Brain microvascular endothelial cell (primary cell): ENCODE measurements around the gene CHID1.

Experiments used
- DNase-seq: peaks from one replicate; pipeline ENCODE4 v3.0.0-alpha.2; 2020
- H3K27ac ChIP-seq: fragments of 250-450 bp; sonication (Bioruptor Pico); 2 replicates; pipeline ENCODE4 v1.5.1; 2020; ENCODE audit warnings: mild to moderate bottlenecking, moderate library complexity
- H3K27me3 ChIP-seq: fragments of 250-450 bp; sonication (Bioruptor Pico); replicated peaks from 2 replicates; pipeline ENCODE4 v1.5.1; 2020; ENCODE audit warnings: mild to moderate bottlenecking
- H3K36me3 ChIP-seq: fragments of 250-450 bp; sonication (Bioruptor Pico); replicated peaks from 2 replicates; pipeline ENCODE4 v1.5.1; 2020; ENCODE audit warnings: mild to moderate bottlenecking
- H3K4me3 ChIP-seq: 2 replicates; pipeline ENCODE4 v1.5.1; 2011; ENCODE audit warnings: low read depth, mild to moderate bottlenecking, control low read depth, low read length, moderate library complexity
- in situ Hi-C: cut with HindIII; loops from 2 replicates; pipeline ENCODE4 v1.10.0; 2017; ENCODE audit warnings: low sequenced_read_pairs, low pct_ligation_motif_present
- TF ChIP-seq, protein P1 (sequence below): IDR thresholded peaks from 2 replicates; pipeline ENCODE4 v1.5.1; 2011; ENCODE audit warnings: low read depth, mild to moderate bottlenecking, moderate library complexity, low read length, control low read depth, inconsistent platforms; ENCODE audit errors: missing control alignments

CHID1 gene

DNA sequence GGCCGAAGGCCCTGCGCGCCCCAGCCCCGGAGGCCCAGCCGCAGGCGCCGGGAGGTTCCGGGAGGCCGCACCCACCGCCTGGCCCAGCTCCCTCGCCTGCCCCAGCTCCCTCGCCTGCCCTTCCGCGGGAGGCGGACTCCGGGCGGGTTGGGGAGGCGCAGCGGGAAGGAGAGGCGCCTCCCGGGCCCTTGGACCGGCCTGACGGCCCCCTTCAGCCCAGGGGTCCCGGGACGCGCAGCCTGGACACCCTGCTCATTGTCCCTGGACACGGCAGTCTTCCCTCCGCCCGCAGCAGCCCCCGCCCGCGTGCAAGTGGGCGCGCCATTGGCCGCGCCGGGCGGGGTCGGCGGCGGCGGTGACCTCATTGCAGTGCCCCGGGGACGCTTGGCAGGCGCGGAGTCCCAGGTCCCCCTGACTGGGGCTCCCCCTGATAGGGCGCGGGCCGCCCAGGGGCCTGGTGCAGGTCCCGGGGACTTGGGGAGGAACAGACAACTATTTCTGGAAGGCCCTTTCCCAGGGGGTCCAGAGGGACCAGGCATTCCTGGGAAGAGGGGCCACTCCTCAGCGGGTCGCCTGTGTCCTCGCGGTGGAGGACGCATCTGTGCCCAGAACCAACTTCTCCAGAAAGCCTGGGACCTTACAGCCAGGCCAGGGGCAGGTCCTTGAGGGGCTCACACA lies 77.4 kb downstream of the CHID1 start:
- Histone ChIP-seq H3K4me3 (peak overlapping the region; percentile 73), H3K27ac (peak overlapping the region; percentile 73), H3K36me3 (peaks cover 20% of the 10 kb centered on the region), H3K27me3 (no peaks in the 10 kb centered on the region)
- no peak for DNase-seq
- in situ Hi-C loops, result no loop called here
- TF ChIP-seq, protein P1, sequence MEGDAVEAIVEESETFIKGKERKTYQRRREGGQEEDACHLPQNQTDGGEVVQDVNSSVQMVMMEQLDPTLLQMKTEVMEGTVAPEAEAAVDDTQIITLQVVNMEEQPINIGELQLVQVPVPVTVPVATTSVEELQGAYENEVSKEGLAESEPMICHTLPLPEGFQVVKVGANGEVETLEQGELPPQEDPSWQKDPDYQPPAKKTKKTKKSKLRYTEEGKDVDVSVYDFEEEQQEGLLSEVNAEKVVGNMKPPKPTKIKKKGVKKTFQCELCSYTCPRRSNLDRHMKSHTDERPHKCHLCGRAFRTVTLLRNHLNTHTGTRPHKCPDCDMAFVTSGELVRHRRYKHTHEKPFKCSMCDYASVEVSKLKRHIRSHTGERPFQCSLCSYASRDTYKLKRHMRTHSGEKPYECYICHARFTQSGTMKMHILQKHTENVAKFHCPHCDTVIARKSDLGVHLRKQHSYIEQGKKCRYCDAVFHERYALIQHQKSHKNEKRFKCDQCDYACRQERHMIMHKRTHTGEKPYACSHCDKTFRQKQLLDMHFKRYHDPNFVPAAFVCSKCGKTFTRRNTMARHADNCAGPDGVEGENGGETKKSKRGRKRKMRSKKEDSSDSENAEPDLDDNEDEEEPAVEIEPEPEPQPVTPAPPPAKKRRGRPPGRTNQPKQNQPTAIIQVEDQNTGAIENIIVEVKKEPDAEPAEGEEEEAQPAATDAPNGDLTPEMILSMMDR, result no peak

DNA sequence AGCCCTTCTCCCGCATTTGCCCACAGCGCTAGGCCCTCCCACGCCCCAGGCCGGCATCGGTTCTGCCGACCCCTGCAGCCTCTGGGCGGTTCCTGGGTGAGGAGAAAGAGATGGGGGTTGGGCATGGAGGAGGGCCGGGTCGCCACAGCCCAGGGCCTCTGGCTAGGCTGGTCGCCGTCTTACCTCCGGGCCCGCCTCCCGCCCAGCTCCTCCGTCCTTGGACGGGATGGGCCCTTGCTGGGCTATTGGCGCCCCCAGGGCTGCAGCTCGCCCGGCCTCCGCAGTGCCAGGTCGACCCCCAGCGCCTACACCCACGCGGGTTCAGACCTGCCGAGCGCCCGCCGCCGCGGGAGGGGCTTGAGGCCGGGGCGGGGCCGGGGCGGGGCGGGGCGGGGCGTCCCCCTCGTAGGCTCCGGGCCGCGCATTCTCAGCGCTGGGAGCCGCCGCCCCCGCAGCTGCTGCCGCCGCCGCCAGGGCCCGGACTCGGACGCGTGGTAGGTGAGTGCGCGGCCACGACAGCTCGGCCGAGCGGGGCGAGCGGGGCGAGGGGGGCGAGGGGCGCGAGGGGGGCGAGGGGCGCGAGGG lies 78.0 kb downstream of the CHID1 start, which contains the start of gene CD151:
TSS of gene CD151 (plus strand) at position 424 of the 585 bp plus-strand sequence. CDS start 3,118 bp downstream, outside the sequence.
- Histone ChIP-seq H3K36me3 (peaks cover 15% of the 10 kb centered on the region), H3K27ac (peak within 1 kb of the TSS; percentile 73), H3K4me3 (peak within 1 kb of the TSS; percentile 73), H3K27me3 (no peaks in the 10 kb centered on the region)
- in situ Hi-C loops, result no loop called here
- no peak for DNase-seq
- TF ChIP-seq, protein P1, result no peak

DNA sequence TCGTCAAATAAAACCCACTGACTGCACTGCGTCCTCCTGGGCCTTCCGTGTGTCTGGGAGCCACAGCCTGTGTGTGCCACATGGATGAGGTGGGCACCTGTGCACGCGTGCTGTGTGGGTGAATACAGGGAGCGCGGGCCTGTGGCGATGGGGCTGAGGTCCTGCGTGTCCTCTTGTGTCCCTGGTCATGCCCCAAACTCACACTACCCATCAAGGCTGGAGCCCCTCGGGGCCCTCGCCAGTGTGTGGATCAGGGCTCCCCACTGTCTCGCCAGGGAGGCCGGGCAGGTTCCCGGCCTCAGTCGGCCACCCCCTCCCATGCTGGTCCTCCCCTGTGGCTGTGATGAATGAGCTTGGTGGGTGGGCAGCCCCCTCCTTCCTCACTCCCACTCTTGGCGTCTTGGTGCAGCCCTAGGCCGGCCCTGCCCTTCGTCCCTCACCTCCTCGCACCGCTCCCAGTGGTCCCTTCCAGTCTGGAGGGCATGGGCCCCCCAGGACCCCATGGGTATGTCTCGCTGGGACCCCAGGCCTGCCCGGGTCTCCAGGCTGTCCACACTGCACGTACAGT lies 78.6 kb downstream of the CHID1 start:
- in situ Hi-C loops, result no loop called here
- Histone ChIP-seq H3K36me3 (peaks cover 10% of the 10 kb centered on the region), H3K4me3 (peak overlapping the region; percentile 48), H3K27me3 (no peaks in the 10 kb centered on the region), H3K27ac (no peak overlapping the region)
- TF ChIP-seq, protein P1, result no peak
- no peak for DNase-seq

DNA sequence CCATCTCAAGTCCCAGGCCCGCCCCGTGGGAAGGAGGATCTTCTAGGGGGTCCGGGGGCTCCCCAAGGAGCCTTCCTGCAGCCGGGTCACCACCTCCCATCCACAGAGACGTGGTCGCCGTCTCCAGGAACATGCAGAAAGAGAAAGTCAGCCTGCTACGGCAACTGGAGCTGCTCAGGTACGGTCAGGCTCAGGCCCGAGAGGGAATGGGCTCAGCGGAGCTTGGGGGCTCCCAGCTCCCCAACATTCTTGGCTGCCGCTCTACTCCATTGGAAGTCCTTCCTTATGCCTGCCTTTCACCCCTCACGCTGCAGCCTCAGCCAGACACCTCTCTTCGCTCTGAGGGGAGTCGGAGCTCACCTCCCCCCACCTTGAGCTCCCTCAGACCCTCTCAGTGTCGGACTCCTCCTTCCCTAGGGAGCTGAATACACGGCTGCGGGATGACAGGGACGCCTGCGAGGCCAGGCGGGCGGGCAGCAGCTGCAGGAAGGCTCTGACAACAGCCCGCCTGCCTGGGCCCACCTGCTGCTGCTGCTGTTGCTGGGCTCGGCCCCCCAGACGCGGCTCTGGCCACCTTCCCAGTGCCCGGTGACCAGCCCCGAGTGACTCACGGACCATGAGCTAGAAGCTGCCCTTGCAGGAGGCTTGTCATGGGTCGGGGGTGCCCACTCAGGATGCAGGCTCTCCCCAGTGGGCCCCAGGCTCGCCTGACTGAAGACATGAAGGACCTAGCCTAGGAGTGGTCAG lies 79.3 kb downstream of the CHID1 start:
- in situ Hi-C loops, result no loop called here
- H3K27me3 ChIP-seq, result no peaks in the 10 kb centered on the region
- H3K27ac ChIP-seq, result no peak overlapping the region
- H3K36me3 ChIP-seq, result peaks cover 2% of the 10 kb centered on the region
- DNase-seq, result no peak
- no peak overlapping the region for H3K4me3 ChIP-seq
- TF ChIP-seq, protein P1, result no peak

DNA sequence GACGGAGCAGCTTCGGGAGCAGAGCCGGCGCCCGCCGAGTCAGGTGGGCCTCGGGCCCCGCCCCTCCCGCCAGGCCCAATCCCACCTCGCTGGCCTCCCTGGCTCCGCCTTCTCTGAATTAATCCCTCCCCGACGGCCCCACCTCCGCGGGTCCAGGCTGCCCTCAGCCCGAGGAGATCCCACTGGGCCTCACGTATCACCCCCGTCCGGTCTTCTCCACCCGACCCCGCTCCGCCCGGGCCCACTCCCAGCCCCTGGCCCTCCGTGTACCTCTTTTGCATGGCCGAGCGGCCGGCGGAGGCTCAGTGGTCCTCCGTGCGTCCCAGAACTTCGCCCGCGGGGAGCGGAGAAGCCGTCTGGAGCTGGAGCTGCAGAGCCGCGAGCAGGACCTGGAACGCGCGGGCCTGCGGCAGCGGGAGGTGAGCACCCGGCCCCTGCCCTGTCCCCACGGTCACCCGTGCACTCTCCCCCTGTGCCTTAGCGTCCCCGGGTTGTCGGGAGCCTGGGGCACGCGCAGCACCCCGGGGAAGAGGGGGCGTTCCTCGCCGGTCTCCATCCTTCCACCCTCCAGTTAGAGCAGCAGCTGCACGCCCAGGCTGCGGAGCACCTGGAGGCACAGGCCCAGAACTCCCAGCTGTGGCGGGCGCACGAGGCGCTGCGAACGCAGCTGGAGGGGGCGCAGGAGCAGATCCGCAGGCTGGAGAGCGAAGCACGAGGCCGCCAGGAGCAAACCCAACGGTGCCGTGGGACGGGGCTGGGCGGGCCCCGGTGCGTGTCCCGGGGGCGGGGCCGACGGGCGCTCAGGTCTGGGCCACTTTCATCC lies 80.1 kb downstream of the CHID1 start:
- peak; percentile 51 for DNase-seq
- in situ Hi-C loops, result no loop called here
- TF ChIP-seq, protein P1, result no peak
- no peaks in the 10 kb centered on the region for H3K27me3 ChIP-seq
- H3K4me3 ChIP-seq, result peak overlapping the region; percentile 42
- H3K36me3 ChIP-seq, result peaks cover 2% of the 10 kb centered on the region
- no peak overlapping the region for H3K27ac ChIP-seq
